HG03066 (cell line): Measurements from ENCODE around the gene CPNE7.
"Not testable (repeated sequence)": the region's sequence is repeated elsewhere in the genome, so short reads cannot be mapped to it uniquely, and the experiment has no call there.

Source experiments
- ATAC-seq: cut with Tn5 transposase; IDR thresholded peaks from one replicate; pipeline ENCODE4 v1.9.1; 2021; ENCODE audit warnings: low read depth; ENCODE audit not compliant: unreplicated experiment

The CPNE7 gene

GRCh38 chr16:89564476-89565255, 10.9 kb upstream of the CPNE7 start:
- ATAC-seq = no peak

- no peak for ATAC-seq
Observed at GRCh38 chr16:89565256-89565505, 10.4 kb upstream of the CPNE7 start.

GRCh38 chr16:89565506-89566372, 9.8 kb upstream of the CPNE7 start:
- no peak for ATAC-seq

- ATAC-seq = no peak
Observed at GRCh38 chr16:89567656-89568594, 7.6 kb upstream of the CPNE7 start.

GRCh38 chr16:89569506-89570341, 5.8 kb upstream of the CPNE7 start:
- no peak for ATAC-seq

- no peak for ATAC-seq
Observed at GRCh38 chr16:89570342-89570923, 5.1 kb upstream of the CPNE7 start.

GRCh38 chr16:89570983-89571598, 4.5 kb upstream of the CPNE7 start:
- not testable (repeated sequence) for ATAC-seq

GRCh38 chr16:89571636-89572035, 3.9 kb upstream of the CPNE7 start:
- ATAC-seq = no peak

GRCh38 chr16:89572073-89572484, 3.5 kb upstream of the CPNE7 start:
- no peak for ATAC-seq

- ATAC-seq = no peak
Observed at GRCh38 chr16:89572485-89573205, 2.9 kb upstream of the CPNE7 start.

GRCh38 chr16:89573826-89574680, 1.5 kb upstream of the CPNE7 start:
- no peak for ATAC-seq

- ATAC-seq = peak; percentile 55
Observed at GRCh38 chr16:89574681-89575246, 794 bp upstream of the CPNE7 start.

- ATAC-seq = no peak
Observed at GRCh38 chr16:89576153-89577054, 846 bp downstream of the CPNE7 start.

GRCh38 chr16:89577055-89577759, 1.6 kb downstream of the CPNE7 start:
- ATAC-seq = no peak

GRCh38 chr16:89579351-89579750, 3.8 kb downstream of the CPNE7 start:
- no peak for ATAC-seq
